Measurements from ENCODE around the gene IL33. TPM values are rescaled to one million over a fixed set of nuclear protein-coding genes. Genes with fewer than 3 reads are reported as not detected.

Gene IL33
- total and polyA plus RNA-seq, 2 of the 8 experiments (the other 6 are each of a cell fraction or from before 2014, with no cell fraction given) = not detected

DNA sequence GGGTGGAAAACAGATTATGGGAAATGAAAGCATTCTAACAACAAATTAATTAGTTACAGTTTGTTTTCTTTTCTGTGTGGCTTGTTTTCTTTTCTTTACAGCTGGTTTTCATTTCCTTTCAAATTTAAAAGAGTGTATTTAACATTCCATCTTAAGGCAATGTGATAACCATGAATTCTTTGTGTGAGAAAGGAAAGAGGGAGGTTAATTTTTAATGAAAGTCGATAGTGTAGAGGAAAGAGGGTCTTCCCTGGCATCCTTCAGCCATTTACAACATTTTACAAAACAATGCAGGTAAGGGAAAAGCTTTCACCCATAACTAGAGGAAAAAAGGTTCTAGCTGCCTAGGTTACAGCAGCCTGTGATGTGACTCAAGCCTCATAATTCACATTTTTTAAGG lies 43.9 kb upstream of the IL33 start (continued):
- TF ChIP-seq, protein P1, sequence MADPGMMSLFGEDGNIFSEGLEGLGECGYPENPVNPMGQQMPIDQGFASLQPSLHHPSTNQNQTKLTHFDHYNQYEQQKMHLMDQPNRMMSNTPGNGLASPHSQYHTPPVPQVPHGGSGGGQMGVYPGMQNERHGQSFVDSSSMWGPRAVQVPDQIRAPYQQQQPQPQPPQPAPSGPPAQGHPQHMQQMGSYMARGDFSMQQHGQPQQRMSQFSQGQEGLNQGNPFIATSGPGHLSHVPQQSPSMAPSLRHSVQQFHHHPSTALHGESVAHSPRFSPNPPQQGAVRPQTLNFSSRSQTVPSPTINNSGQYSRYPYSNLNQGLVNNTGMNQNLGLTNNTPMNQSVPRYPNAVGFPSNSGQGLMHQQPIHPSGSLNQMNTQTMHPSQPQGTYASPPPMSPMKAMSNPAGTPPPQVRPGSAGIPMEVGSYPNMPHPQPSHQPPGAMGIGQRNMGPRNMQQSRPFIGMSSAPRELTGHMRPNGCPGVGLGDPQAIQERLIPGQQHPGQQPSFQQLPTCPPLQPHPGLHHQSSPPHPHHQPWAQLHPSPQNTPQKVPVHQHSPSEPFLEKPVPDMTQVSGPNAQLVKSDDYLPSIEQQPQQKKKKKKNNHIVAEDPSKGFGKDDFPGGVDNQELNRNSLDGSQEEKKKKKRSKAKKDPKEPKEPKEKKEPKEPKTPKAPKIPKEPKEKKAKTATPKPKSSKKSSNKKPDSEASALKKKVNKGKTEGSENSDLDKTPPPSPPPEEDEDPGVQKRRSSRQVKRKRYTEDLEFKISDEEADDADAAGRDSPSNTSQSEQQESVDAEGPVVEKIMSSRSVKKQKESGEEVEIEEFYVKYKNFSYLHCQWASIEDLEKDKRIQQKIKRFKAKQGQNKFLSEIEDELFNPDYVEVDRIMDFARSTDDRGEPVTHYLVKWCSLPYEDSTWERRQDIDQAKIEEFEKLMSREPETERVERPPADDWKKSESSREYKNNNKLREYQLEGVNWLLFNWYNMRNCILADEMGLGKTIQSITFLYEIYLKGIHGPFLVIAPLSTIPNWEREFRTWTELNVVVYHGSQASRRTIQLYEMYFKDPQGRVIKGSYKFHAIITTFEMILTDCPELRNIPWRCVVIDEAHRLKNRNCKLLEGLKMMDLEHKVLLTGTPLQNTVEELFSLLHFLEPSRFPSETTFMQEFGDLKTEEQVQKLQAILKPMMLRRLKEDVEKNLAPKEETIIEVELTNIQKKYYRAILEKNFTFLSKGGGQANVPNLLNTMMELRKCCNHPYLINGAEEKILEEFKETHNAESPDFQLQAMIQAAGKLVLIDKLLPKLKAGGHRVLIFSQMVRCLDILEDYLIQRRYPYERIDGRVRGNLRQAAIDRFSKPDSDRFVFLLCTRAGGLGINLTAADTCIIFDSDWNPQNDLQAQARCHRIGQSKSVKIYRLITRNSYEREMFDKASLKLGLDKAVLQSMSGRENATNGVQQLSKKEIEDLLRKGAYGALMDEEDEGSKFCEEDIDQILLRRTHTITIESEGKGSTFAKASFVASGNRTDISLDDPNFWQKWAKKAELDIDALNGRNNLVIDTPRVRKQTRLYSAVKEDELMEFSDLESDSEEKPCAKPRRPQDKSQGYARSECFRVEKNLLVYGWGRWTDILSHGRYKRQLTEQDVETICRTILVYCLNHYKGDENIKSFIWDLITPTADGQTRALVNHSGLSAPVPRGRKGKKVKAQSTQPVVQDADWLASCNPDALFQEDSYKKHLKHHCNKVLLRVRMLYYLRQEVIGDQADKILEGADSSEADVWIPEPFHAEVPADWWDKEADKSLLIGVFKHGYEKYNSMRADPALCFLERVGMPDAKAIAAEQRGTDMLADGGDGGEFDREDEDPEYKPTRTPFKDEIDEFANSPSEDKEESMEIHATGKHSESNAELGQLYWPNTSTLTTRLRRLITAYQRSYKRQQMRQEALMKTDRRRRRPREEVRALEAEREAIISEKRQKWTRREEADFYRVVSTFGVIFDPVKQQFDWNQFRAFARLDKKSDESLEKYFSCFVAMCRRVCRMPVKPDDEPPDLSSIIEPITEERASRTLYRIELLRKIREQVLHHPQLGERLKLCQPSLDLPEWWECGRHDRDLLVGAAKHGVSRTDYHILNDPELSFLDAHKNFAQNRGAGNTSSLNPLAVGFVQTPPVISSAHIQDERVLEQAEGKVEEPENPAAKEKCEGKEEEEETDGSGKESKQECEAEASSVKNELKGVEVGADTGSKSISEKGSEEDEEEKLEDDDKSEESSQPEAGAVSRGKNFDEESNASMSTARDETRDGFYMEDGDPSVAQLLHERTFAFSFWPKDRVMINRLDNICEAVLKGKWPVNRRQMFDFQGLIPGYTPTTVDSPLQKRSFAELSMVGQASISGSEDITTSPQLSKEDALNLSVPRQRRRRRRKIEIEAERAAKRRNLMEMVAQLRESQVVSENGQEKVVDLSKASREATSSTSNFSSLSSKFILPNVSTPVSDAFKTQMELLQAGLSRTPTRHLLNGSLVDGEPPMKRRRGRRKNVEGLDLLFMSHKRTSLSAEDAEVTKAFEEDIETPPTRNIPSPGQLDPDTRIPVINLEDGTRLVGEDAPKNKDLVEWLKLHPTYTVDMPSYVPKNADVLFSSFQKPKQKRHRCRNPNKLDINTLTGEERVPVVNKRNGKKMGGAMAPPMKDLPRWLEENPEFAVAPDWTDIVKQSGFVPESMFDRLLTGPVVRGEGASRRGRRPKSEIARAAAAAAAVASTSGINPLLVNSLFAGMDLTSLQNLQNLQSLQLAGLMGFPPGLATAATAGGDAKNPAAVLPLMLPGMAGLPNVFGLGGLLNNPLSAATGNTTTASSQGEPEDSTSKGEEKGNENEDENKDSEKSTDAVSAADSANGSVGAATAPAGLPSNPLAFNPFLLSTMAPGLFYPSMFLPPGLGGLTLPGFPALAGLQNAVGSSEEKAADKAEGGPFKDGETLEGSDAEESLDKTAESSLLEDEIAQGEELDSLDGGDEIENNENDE (IDR thresholded peaks at IDR 0.05; ENCODE audit: insufficient replicate concordance, low read length) = peak; percentile 24
- no peak for TF ChIP-seq KDM1A (IDR thresholded peaks at IDR 0.05; ENCODE audit: borderline replicate concordance, low read length)
- no peak for TF ChIP-seq CHD2 (IDR thresholded peaks at IDR 0.05; ENCODE audit: low read length)
